Colonic mucosa (tissue), 4 donors: ENCODE measurements around the gene SHROOM1. TPM values are rescaled to one million over a fixed set of nuclear protein-coding genes. Genes with fewer than 3 reads are reported as not detected.

Source experiments
- DNase-seq: peaks from one replicate; pipeline ENCODE4 v3.0.0-alpha.2; 2020
- H3K27ac ChIP-seq: fragments of 200-600 bp; one replicate; pipeline ENCODE4 v1.8.0; 2021
- H3K27me3 ChIP-seq: fragments of 200-600 bp; one replicate; pipeline ENCODE4 v1.8.0; 2021
- H3K36me3 ChIP-seq: fragments of 200-600 bp; one replicate; pipeline ENCODE4 v1.8.0; 2021
- H3K4me1 ChIP-seq: fragments of 200-600 bp; one replicate; pipeline ENCODE4 v1.8.0; 2021; ENCODE audit warnings: mild to moderate bottlenecking
- H3K4me3 ChIP-seq: fragments of 200-600 bp; one replicate; pipeline ENCODE4 v1.8.0; 2021
- H3K9ac ChIP-seq, 2 donors: one replicate each; pipeline ENCODE4 v1.7.0; 2013; ENCODE audit warnings: control low read depth in 2 of 2, low read depth in 2 of 2, low read length in 2 of 2
- H3K9me3 ChIP-seq: fragments of 200-600 bp; one replicate; pipeline ENCODE4 v1.8.0; 2021
- intact Hi-C: fragments of 100-400 bp; cut with DNase I; formaldehyde crosslinking; loops from one replicate; pipeline ENCODE4 v1.14.1; 2022
- total RNA-seq, 2 donors: library from RNA; stranded (reverse); fragmentation: NEBNext Ultra II Directional in 1 of 2; extraction: Animal tissue kit (Norgen Biotek cat#: 25700) in 1 of 2; gene quantifications; one replicate each; pipeline ENCODE4 v1.2.1, GENCODE V29; 2021
- TF ChIP-seq, protein P1 (sequence below): fragments of 200-600 bp; IDR thresholded peaks from one replicate; pipeline ENCODE4 v1.8.0; 2022; ENCODE audit warnings: antibody characterized with exemption, mild to moderate bottlenecking
- donor health status: healthy.
- donor health status: DM: no; HTN: no; CAD: no.
- donor health status: DM: no; HTN: no; CAD: no.

Gene SHROOM1
- total RNA-seq, 2 donors from 2014 or later, result 36.9 to 64.1 TPM

- Histone ChIP-seq H3K27me3 (no peaks in the 10 kb centered on the region), H3K36me3 (no peaks in the 10 kb centered on the region), H3K27ac (no peak overlapping the region), H3K9me3 (no peaks in the 10 kb centered on the region), H3K4me1 (no peaks in the 10 kb centered on the region), H3K9ac (no peak overlapping the region), H3K4me3 (no peak overlapping the region)
- intact Hi-C loops, result no loop called here
- TF ChIP-seq, protein P1, sequence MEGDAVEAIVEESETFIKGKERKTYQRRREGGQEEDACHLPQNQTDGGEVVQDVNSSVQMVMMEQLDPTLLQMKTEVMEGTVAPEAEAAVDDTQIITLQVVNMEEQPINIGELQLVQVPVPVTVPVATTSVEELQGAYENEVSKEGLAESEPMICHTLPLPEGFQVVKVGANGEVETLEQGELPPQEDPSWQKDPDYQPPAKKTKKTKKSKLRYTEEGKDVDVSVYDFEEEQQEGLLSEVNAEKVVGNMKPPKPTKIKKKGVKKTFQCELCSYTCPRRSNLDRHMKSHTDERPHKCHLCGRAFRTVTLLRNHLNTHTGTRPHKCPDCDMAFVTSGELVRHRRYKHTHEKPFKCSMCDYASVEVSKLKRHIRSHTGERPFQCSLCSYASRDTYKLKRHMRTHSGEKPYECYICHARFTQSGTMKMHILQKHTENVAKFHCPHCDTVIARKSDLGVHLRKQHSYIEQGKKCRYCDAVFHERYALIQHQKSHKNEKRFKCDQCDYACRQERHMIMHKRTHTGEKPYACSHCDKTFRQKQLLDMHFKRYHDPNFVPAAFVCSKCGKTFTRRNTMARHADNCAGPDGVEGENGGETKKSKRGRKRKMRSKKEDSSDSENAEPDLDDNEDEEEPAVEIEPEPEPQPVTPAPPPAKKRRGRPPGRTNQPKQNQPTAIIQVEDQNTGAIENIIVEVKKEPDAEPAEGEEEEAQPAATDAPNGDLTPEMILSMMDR, result no peak
- DNase-seq, result no peak
Observed at GRCh38 chr5:132790201-132790865, 40.1 kb downstream of the SHROOM1 start.

- no peaks in the 10 kb centered on the region for H3K9me3 ChIP-seq
- no peak overlapping the region for H3K9ac ChIP-seq
- H3K4me3 ChIP-seq, result no peak overlapping the region
- TF ChIP-seq, protein P1, result no peak
- H3K27me3 ChIP-seq, result no peaks in the 10 kb centered on the region
- intact Hi-C loops, result no loop called here
- no peak for DNase-seq
- H3K27ac ChIP-seq, result no peak overlapping the region
- no peaks in the 10 kb centered on the region for H3K36me3 ChIP-seq
- no peaks in the 10 kb centered on the region for H3K4me1 ChIP-seq
Observed at GRCh38 chr5:132788990-132789886, 41.2 kb downstream of the SHROOM1 start.

- Histone ChIP-seq H3K27ac (no peak overlapping the region), H3K9ac (no peak overlapping the region), H3K4me3 (no peak overlapping the region), H3K4me1 (no peaks in the 10 kb centered on the region), H3K9me3 (no peaks in the 10 kb centered on the region), H3K27me3 (no peaks in the 10 kb centered on the region), H3K36me3 (no peaks in the 10 kb centered on the region)
- DNase-seq, result no peak
- intact Hi-C loops, result no loop called here
- TF ChIP-seq, protein P1, result no peak
Observed at GRCh38 chr5:132788508-132788907, 41.9 kb downstream of the SHROOM1 start.

- TF ChIP-seq, protein P1, result no peak
- no peaks in the 10 kb centered on the region for H3K27me3 ChIP-seq
- no peak overlapping the region for H3K4me3 ChIP-seq
- no peak overlapping the region for H3K27ac ChIP-seq
- H3K4me1 ChIP-seq, result no peaks in the 10 kb centered on the region
- no peaks in the 10 kb centered on the region for H3K36me3 ChIP-seq
- intact Hi-C loops, result no loop called here
- no peak for DNase-seq
- no peaks in the 10 kb centered on the region for H3K9me3 ChIP-seq
- H3K9ac ChIP-seq, result no peak overlapping the region
Observed at GRCh38 chr5:132787076-132787475, 43.4 kb downstream of the SHROOM1 start.

DNA sequence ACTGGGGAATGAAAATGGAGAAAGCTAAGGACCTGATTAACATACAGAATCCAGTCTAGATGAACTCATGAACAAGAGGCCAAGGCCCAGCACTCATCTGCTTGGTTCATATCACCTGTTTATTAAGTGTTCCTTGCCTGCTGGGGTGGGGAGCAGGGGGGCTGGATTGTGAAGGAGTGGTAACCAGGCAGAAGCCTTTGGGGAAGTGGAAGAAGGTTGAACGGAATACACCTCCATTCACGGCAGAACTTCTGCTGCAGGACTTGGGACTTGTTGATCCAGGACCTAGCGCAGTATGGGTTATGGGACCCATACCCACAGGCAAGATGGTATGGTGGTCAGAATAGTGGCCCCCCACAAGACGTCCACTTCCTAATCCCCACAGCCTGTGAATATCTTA lies 44.6 kb downstream of the SHROOM1 start:
- Histone ChIP-seq H3K9ac (no peak overlapping the region), H3K36me3 (no peaks in the 10 kb centered on the region), H3K27me3 (no peaks in the 10 kb centered on the region), H3K9me3 (no peaks in the 10 kb centered on the region), H3K27ac (no peak overlapping the region), H3K4me3 (no peak overlapping the region), H3K4me1 (no peaks in the 10 kb centered on the region)
- TF ChIP-seq, protein P1, result no peak
- intact Hi-C loops, result no loop called here
- no peak for DNase-seq
